A172 (cell line): ENCODE data around the gene CMBL. TPM values are rescaled to one million over a fixed set of nuclear protein-coding genes. Genes with fewer than 3 reads are reported as not detected.
"Not testable (repeated sequence)": the region's sequence is repeated elsewhere in the genome, so short reads cannot be mapped to it uniquely, and the experiment has no call there.

Source experiments
- DNase-seq: peaks from one replicate; pipeline ENCODE4 v3.0.0-alpha.2; 2015; ENCODE audit warnings: low spot score
- total RNA-seq: library from RNA; depleted of rRNA; stranded (reverse); fragments of >200 nt; shearing (Covaris generic); gene quantifications from 2 replicates; pipeline ENCODE4 v1.2.3, GENCODE V29; 2014

CMBL gene
- total RNA-seq, 1 experiment from 2014 or later, result 12.5 TPM

DNA sequence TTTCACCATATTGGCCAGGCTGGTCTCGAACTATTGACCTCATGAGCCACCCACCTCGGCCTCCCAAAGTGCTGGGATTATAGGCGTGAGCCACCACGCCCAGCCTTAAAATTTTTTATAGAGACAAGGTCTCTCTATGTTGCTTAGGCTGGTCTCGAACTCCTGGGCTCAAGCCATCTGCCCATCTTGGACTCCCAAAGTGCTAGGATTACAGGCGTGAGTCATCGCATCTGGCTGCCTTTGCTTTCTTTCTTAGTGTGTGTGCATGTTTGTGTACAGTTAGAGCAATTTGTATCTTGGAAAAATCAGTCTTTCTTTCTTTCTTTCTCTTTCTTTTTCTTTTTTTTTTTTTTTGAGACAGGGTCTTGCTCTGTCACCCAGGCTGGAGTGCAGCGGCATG is 22.3 kb downstream of the CMBL start:
- DNase-seq, result peak; percentile 53

DNA sequence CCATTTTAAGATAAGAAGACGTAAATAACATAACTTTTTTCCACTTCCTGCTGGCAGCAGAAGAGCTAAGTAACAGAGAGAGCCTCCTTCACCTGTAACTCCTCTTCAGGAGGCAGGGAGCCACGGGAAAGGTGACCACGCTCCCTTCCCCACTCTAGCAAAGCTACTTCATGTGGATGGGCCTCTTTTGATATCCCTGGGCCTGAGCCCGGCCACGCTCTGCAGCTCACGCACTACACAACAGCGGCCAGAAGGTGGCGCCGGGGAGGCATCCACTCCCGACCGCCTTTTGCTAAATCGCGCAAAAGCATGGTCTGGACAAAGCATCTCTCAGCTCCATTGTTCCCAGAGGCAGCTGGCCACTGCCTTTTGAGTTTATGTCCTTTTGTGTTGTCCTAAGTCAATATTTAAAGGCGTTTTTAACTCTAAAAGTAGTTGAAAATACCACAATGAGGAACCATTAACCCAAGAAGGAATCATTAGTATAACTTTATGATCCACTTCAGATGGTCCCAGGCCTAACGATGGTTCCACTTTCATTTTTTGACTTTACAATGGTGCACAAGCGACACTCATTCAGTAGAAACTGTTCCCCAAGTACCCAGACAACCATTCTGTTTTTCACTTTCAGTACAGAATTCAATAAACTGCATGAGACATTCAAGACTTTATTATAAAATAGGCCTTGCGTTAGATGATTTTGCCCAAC is 23.6 kb downstream of the CMBL start:
- peak; percentile 79 for DNase-seq

DNA sequence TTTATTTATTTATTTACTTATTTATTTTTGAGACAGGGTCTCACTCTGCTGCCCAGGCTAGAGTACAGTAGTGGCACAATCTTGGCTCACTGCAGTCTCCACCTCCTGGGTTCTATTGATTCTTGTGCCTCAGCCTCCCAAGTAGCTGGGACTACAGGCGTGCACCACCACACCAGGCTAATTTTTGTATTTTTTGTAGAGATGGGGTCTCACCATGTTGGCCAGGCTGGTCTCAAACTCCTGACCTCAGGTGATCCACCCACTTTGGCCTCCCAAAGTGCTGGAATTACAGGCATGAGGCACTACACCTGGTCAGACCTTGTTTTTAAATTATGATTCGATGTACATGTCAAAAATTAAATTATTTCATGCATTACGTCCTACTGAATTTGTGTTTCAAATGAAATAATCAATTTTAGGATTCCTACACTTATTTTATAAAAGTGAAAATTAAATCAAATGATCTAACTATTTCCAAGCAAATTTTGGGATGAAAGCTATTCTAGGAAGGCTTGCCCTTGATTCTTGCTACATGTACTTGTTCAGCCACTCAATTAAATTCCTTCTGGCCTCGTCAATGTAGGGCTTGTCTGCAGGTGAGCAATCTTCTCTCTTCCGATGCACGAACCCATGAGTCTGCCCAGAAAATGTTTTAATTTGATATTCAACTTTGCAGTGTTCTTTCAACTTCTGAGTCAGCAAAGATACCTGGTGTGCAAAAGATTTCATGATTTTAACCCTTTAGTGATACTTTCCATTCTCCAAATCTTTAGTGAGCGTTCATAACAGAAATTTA is 27.6 kb downstream of the CMBL start:
- no peak for DNase-seq

- no peak for DNase-seq
Measured at GRCh38 chr5:10279328-10279727, 28.4 kb downstream of the CMBL start.

GRCh38 chr5:10278658-10279279 is 28.9 kb downstream of the CMBL start:
- DNase-seq, result no peak

GRCh38 chr5:10277773-10278630 is 29.7 kb downstream of the CMBL start:
- no peak for DNase-seq

DNA sequence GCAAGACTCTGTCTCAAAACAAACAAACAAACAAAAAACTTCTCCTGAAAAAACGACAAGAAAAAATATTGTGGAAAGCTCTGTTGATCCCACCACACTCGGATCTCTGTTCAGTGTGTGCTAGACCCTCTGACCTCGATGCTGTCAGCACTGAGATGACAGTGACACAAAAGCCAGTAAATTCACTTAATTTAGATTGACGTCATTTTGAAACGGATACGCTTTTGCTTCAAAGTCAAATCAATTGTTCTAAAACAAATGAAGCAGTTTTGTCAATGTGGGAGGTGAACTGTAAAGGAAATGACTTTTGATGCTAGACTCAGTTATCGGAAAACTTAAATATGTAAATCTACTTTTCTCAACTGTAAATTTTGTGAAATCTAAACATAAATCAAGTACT is 31.0 kb downstream of the CMBL start:
- DNase-seq, result no peak

DNA sequence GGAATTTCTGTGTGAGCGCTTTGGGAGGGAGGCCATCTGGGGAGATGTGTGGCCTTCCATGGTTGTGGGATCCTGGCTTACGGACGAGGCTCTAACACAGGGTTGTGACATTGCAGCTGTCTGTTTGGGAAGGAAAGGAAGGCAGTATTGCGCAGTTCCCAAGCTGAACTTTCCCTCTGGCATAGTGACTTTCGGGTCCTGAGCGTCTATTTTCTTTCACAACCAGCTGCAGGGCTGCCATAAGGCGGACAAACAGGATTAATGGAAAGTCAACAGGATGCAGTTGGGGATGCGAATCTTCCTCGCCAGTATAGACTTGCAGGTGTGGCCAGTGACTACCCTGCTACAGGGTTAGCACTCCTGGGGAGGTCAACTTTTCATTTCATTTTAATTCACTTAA is 31.7 kb downstream of the CMBL start:
- no peak for DNase-seq

DNA sequence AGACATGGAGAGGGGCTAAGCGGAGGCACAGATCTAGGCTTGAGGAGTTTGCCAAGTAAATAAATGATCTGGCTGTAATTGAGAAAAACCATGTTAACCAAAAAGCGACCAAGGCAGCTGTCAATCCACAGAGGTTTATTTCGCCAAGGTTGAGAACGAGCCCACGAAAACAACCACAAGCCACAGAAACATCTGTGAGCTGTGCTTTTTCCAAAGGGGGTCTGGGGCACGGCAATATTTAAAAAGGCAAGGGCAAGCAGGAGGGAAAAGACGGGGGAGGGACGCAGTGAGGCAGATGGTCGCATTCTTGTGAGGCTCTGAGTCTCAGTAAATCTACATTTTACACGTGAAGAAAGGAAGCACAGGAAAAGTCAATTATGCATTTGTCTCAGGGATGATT is 32.2 kb downstream of the CMBL start:
- DNase-seq, result no peak

DNA sequence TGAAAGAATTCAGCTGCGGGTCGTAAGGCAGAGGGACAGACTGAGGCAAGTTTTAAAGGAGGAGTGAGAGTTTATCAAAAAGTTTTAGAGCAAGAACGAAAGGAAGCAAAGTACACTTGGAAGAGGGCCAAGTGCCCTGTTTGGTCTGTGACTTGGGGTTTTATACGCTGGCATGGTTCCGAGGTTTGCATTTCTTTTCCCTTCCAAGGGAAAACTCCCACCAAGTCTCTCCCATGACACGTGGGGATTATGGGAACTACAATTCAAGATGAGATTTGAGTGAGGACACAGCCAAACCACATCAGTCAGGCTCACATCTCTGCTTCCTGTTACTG is 34.9 kb downstream of the CMBL start:
- DNase-seq, result not testable (repeated sequence)

- no peak for DNase-seq
Measured at GRCh38 chr5:10272053-10272874, 35.4 kb downstream of the CMBL start.

GRCh38 chr5:10268100-10268499 is 39.6 kb downstream of the CMBL start:
- peak; percentile 47 for DNase-seq

DNA sequence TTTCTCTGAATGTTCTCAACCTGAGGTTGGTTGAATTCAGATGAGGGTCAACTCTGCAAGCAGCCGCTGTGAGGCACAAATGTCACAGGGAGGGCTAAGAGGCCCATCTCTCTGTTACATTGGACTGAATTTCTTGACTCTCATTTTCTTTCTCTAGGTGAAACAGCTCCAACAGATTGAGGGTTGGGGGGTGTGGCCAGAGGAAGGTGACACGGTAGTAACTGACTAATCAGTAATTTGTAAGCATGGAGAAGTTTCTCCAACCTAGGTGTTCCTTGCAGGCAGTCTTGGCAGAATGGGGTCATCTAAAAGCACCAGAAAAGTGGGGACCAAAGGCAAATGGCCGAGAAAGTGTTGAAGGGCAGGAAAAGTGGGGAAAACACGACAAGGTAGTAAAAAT is 40.9 kb downstream of the CMBL start:
- no peak for DNase-seq

GRCh38 chr5:10266137-10266536 is 41.6 kb downstream of the CMBL start:
- no peak for DNase-seq

DNA sequence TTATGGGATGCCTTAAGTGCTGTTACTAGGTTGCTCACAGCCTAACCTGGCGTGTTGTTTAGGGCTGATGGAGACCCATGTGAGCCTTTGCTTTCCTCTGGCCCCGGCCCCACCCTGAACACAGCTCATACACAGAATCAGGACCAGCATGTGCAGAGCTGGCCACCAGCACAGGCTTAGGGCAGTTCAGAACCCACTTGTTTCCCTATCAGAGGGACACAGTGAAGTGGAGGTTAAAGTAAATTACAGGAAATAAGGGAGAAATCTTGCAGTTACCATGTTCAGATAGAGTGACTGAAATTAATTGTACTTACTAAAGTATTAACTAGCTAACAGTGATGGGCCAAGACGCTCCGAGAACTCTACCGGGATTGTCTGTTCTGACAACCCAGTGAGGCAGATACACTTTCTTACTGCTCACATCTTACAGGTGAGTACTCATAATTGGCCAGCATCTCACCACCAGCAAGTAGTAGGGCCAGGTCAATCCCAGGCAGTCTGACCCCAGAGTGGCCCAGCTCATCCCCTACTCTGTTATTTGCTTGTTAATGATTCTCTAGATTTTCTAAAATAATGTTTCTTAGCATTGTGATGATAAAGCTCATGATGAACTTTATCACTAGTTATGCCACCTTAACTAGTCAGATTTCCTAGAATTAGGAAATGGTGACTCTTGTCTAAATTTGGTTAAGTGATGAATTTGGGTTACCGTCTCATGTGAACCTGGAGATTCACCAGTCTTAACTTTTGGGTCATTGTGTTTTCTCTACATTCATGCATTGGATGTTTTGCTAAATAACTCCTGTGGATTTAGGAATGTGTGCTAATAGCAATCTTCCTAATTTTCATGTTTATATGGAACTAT is 42.2 kb downstream of the CMBL start:
- DNase-seq, result no peak

- DNase-seq, result no peak
Measured at GRCh38 chr5:10264604-10265003, 43.1 kb downstream of the CMBL start.

DNA sequence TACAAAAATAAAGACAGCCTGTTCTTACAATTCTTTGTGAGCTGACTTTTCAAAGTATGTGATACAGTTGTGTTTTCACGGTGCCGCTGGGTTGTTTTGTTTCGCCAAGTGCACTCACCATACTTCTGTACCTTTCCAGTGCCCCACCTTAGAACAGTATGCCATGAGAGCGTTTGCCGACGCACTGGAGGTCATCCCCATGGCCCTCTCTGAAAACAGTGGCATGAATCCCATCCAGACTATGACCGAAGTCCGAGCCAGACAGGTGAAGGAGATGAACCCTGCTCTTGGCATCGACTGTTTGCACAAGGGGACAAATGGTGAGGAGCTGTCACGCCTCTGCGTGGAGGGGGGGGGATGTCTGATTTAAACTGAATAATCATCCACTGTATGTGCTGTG is 44.7 kb downstream of the CMBL start:
- DNase-seq, result no peak

DNA sequence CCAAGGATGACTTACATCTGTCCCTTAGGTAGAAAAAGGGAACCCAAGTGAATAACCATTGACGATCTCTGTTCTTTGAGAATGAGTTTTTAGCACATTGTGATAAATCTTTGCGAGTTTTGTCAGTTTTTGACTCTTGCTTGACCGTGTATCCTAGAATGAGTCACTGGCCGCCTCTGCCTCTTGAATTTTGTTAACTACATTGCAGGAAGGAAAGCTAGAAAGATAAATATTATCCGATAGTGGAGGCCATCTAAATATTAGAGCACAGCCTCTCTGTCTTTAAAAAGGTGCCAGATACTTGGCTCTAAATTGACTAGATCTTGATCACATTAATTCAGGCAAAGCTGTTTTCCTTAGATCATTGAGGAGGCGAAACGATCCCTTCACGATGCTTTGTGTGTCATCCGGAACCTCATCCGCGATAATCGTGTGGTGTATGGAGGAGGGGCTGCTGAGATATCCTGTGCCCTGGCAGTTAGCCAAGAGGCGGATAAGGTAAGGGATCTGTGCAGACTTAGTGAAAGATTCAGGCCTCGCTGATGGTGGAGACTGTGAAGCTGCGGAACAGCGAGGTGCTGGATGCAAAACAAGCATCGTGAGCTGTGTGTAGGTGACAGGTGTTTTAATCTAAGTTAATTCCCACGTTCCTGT is 45.5 kb downstream of the CMBL start:
- no peak for DNase-seq

- DNase-seq, result no peak
Measured at GRCh38 chr5:10261065-10261464, 46.6 kb downstream of the CMBL start.

DNA sequence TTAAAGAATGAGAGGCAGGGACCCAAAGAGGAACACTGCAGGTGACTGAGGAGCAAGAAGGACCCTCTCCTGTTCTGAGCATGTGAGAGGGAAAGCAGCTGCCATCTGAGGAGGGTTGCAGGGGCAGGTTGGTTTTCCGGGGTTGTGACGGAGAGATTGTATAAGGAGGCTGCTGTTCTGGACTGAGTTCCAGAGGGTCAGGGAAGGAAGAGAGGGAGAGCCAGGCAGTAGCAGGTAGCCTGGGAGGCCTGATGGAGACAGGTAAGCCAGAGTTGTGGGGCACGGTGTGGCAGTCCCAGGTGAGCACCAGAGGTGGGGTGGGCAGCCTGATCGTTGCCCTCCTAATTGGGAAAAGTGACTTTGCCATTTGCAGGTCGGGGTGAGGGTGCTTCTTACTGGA is 47.8 kb downstream of the CMBL start:
- no peak for DNase-seq
